HG02642 (cell line): Measurements from ENCODE around the gene ARHGEF2.

Source experiments
- ATAC-seq: cut with Tn5 transposase; IDR thresholded peaks from one replicate; pipeline ENCODE4 v1.9.1; 2021; ENCODE audit warnings: mild to moderate bottlenecking; ENCODE audit not compliant: unreplicated experiment, poor library complexity

ARHGEF2 gene

GRCh38 chr1:155978325-155978972 lies at the start of gene ARHGEF2:
ARHGEF2 (minus strand) TSS chr1:155978547; CDS start chr1:155978427, 120 bp downstream.
- ATAC-seq: peak; percentile 54

- ATAC-seq: no peak
These were observed 48.2 kb upstream of the ARHGEF2 start for GRCh38 chr1:156026588-156026987.

GRCh38 chr1:156025876-156026275 lies 47.5 kb upstream of the ARHGEF2 start:
- ATAC-seq: no peak

- no peak for ATAC-seq
These were observed 46.5 kb upstream of the ARHGEF2 start for GRCh38 chr1:156024801-156025200.

- ATAC-seq: no peak
These were observed 43.6 kb upstream of the ARHGEF2 start for GRCh38 chr1:156021954-156022353.

GRCh38 chr1:156021093-156021428 lies 42.7 kb upstream of the ARHGEF2 start:
- ATAC-seq: no peak

- ATAC-seq: peak; percentile 96
These were observed 42.1 kb upstream of the ARHGEF2 start, which contains the start of gene SSR2 for GRCh38 chr1:156020293-156021092. SSR2 (minus strand) TSS chr1:156020951; CDS start chr1:156020167, 784 bp downstream.

- ATAC-seq: no peak
These were observed 41.6 kb upstream of the ARHGEF2 start for GRCh38 chr1:156019946-156020292.

GRCh38 chr1:156014829-156015228 lies 36.5 kb upstream of the ARHGEF2 start:
- ATAC-seq: no peak

- ATAC-seq: peak; percentile 72
These were observed 33.9 kb upstream of the ARHGEF2 start for GRCh38 chr1:156012051-156012817.

- ATAC-seq: no peak
These were observed 31.1 kb upstream of the ARHGEF2 start for GRCh38 chr1:156009404-156009803.

GRCh38 chr1:156006666-156007376 lies 28.5 kb upstream of the ARHGEF2 start:
- ATAC-seq: no peak

GRCh38 chr1:156004843-156005584 lies 26.7 kb upstream of the ARHGEF2 start:
- no peak for ATAC-seq

- no peak for ATAC-seq
These were observed 25.5 kb upstream of the ARHGEF2 start for GRCh38 chr1:156003923-156004188.

GRCh38 chr1:156002188-156002911 lies 24.0 kb upstream of the ARHGEF2 start:
- ATAC-seq: no peak

GRCh38 chr1:156001662-156002171 lies 23.4 kb upstream of the ARHGEF2 start:
- ATAC-seq: no peak

GRCh38 chr1:156001021-156001661 lies 22.8 kb upstream of the ARHGEF2 start:
- no peak for ATAC-seq

GRCh38 chr1:155999964-156000363 lies 21.6 kb upstream of the ARHGEF2 start:
- no peak for ATAC-seq

- ATAC-seq: no peak
These were observed 17.8 kb upstream of the ARHGEF2 start for GRCh38 chr1:155996166-155996565.
